ENCODE results near the gene RAI1. TPM values are rescaled to one million over a fixed set of nuclear protein-coding genes. Genes with fewer than 3 reads are reported as not detected.

The RAI1 gene
- total and polyA plus RNA-seq, 2 of the 8 experiments (the other 6 are each of a cell fraction or from before 2014, with no cell fraction given), result 0.39 to 1.2 TPM

- Histone ChIP-seq H3K79me1 (ENCODE audit: low read depth, low read length) (peaks cover 29% of the 10 kb centered on the region), H3K56ac (replicated peaks; ENCODE audit: insufficient read length, low read depth, low read length) (no peak overlapping the region), H2BK5ac (ENCODE audit: low read depth, low read length) (no peak overlapping the region), H2AK5ac (ENCODE audit: low read depth, low read length) (no peak overlapping the region), H3K4me1 (replicated peaks in 1 of 4; ENCODE audit: control insufficient read depth in 3 of 4, insufficient read depth in 4 of 4, low read length in 3 of 4) (peaks cover 12 to 28% (median 25%) of the 10 kb centered on the region in 4 experiments), H4K20me1 (replicated peaks in 1 of 2; ENCODE audit: control insufficient read depth in 1 of 2, insufficient read depth in 2 of 2, low read length in 2 of 2) (peaks cover 33 to 40% of the 10 kb centered on the region in 2 experiments), H2BK15ac (ENCODE audit: low read length) (no peak overlapping the region), H3K79me2 (ENCODE audit: control insufficient read depth in 1 of 2, insufficient read depth in 2 of 2, low read length in 2 of 2) (peaks cover 42 to 66% of the 10 kb centered on the region in 2 experiments), H3K9ac (replicated peaks in 1 of 4; ENCODE audit: extremely low read depth in 1 of 4, low read depth in 3 of 4, low read length in 3 of 4) (no peak overlapping the region), H2AFZ (ENCODE audit: low read length) (no peak overlapping the region), H3K23ac (ENCODE audit: insufficient read length) (no peak overlapping the region), H2BK120ac (replicated peaks; ENCODE audit: low read depth, low read length) (no peak overlapping the region), H2BK20ac (ENCODE audit: low read length) (no peak overlapping the region), H4K91ac (replicated peaks; ENCODE audit: insufficient read length, low read length) (no peak overlapping the region), H3K4me2 (ENCODE audit: insufficient read depth in 1 of 2, low read depth in 2 of 2, low read length in 2 of 2) (no peak overlapping the region), H3K23me2 (ENCODE audit: low read depth, low read length) (peaks cover 5% of the 10 kb centered on the region; the same call in 1 of the 2 replicates), H3K18ac (ENCODE audit: extremely low read depth, low read length) (no peak overlapping the region), H3K4ac (replicated peaks; ENCODE audit: insufficient read length, low read depth, low read length) (no peak overlapping the region), H4K5ac (ENCODE audit: insufficient read length, low read depth, low read length) (no peak overlapping the region), H3K4me3 (ENCODE audit: extremely low read depth in 1 of 4, insufficient read depth in 2 of 4, low read depth in 3 of 4, low read length in 4 of 4) (no peak overlapping the region), H3K36me3 (ENCODE audit: control insufficient read depth in 2 of 4, insufficient read depth in 4 of 4, low read length in 3 of 4) (peaks cover 0 to 13% (median 2%) of the 10 kb centered on the region in 4 experiments; a peak in 5 of 8 replicates), H3K27ac (ENCODE audit: low read depth, low read length) (no peak overlapping the region), H3K27me3 (replicated peaks in 1 of 4; ENCODE audit: control insufficient read depth in 3 of 4, extremely low read depth in 1 of 4, insufficient read depth in 3 of 4, low read length in 3 of 4) (no peaks in the 10 kb centered on the region), H3K14ac (ENCODE audit: insufficient read length) (no peak overlapping the region), H3K9me3 (ENCODE audit: insufficient read depth in 2 of 2, low read depth in 1 of 2, low read length in 1 of 2) (no peaks in the 10 kb centered on the region), H4K8ac (ENCODE audit: extremely low read depth, insufficient read depth, low read length) (no peak overlapping the region), H2BK12ac (ENCODE audit: low read depth, low read length) (no peak overlapping the region)
- no peak for TF ChIP-seq POLR2AphosphoS5 (IDR thresholded peaks at IDR 0.05; ENCODE audit: low read depth, low read length)
- no peak for TF ChIP-seq CBX5 (IDR thresholded peaks at IDR 0.05; ENCODE audit: low read depth, low read length)
- no peak for TF ChIP-seq TEAD4 (IDR thresholded peaks at IDR 0.05; ENCODE audit: low read depth, low read length)
- TF ChIP-seq CBX8 (IDR thresholded peaks at IDR 0.05; ENCODE audit: borderline replicate concordance, low read depth, low read length), result no peak
- no peak for TF ChIP-seq SIRT6 (IDR thresholded peaks at IDR 0.05; ENCODE audit: low read length)
- TF ChIP-seq KDM1A (IDR thresholded peaks at IDR 0.05; ENCODE audit: borderline replicate concordance, low read length), result no peak
- no peak for TF ChIP-seq ASH2L (IDR thresholded peaks at IDR 0.05; ENCODE audit: low read length)
- TF ChIP-seq YY1 (IDR thresholded peaks at IDR 0.05; ENCODE audit: low read depth, low read length), result no peak
- no peak for TF ChIP-seq TAF1 (IDR thresholded peaks at IDR 0.05; ENCODE audit: low read depth, low read length)
- no peak for TF ChIP-seq SP2 (IDR thresholded peaks at IDR 0.05; ENCODE audit: low read length)
- TF ChIP-seq RAD21 (IDR thresholded peaks at IDR 0.05 in 1 of 2, conservative IDR thresholded peaks at IDR 0.05 in 1 of 2; ENCODE audit: low read depth in 2 of 2, low read length in 2 of 2), result no peak
- TF ChIP-seq FOSL1 (IDR thresholded peaks at IDR 0.05; ENCODE audit: insufficient read depth, low read depth, low read length), result no peak
- no peak for TF ChIP-seq KDM5A (IDR thresholded peaks at IDR 0.05; ENCODE audit: low read length)
- FAIRE-seq, result no peak
- no peak for DNase-seq (ENCODE audit: low read depth in 1 of 2, low spot score in 2 of 2)
- ChIA-PET CTCF (ENCODE audit: partially characterized antibody) (interaction anchor here (0.6 to 6.6 kb wide), 12 partner anchors 12 to 141 kb away, joined by 3 to 66 read pairs (median 4); no protein-coding TSS in a partner anchor), POLR2A (ENCODE audit: partially characterized antibody) (interaction anchor here (0.6 to 18.4 kb wide), 6 partner anchors 8 to 85 kb away, joined by 3 to 532 read pairs (median 4); no protein-coding TSS in a partner anchor)
- 94% methylated on average over 8 of the region's 8 CpGs; no CpG with 5 or more reads in 1 of the 2 experiments for WGBS, 2 experiments (ENCODE audit: extremely low coverage in 1 of 2, insufficient coverage in 1 of 2, insufficient read length in 1 of 2, insufficient replicate concordance in 2 of 2, low coverage in 1 of 2, low lambda C conversion rate in 2 of 2, missing lambda C conversion rate in 1 of 2)
These were observed 152.6 kb downstream of the RAI1 start for GRCh38 chr17:17833658-17834357.

All from H1 (cell line).